HG02852 (cell line): ENCODE results near the gene CHD1.
"Not testable (repeated sequence)": the region's sequence is repeated elsewhere in the genome, so short reads cannot be mapped to it uniquely, and the experiment has no call there.

Experiments
- ATAC-seq: cut with Tn5 transposase; IDR thresholded peaks from one replicate; pipeline ENCODE4 v1.9.1; 2021; ENCODE audit warnings: mild to moderate bottlenecking, moderate library complexity; ENCODE audit not compliant: unreplicated experiment

Gene CHD1

DNA sequence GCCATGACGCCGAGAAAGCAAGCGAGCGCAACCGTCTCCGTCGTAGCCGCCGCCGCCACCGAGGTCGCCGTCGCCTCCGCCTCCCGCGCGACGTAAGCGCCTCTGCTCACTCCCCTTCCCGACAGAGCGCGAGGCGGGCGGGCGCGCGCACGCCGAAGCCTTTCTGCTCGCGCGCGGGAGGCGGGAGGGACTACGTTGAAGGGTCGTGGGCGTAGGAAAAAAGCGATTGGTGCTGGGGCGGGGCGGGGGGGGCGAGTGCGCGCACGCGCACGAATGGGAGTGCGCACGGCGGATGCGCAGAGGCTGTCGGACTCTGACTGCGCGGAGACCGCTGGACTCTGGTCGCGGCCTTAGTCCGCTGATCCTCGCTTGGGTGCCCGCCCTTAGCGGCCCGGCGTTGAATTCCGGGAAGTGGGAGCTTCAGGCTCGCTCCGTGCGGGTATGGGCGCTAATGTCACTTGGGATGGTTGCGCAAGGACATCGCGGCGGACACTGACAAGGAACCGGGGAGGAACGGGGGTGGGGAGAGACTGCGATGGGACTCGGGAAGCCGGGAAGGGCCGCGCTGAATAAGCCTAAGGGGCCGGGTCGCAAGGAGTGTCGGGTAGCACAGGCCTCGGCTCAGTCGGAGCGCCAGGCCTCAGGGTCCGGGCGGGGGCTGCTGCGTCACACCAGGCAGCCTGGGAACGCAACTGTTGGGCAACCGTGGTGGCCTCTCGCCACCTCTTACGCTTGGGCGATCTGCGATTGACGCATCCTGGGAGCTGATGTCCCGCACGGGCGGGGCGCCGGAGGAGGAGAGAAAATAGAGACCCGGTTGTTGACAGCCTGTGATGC lies at the start of gene CHD1:
CHD1 (minus strand) TSS at position 135 of the 837 bp plus-strand sequence. CDS start 2,621 bp downstream, outside the sequence.
- peak; percentile 60 for ATAC-seq

DNA sequence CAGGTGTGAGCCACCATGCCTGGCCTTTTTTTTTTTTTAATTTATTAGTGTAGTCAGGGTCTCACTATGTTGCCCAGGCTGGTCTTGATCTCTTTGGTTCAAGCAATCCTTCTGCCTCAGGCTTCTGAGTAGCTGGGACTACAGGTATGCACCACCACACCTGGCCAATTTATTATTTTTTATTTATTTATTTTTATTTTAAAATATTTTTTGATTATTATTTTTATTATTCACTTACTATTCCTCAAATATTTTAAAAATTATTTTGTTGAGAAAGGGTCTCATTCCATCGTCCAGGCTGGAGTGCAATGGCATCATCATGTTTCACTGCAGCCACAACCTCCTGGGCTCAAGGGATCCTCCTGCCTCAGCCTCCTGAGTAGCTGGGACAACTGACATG lies 49.7 kb upstream of the CHD1 start:
- ATAC-seq: no peak

DNA sequence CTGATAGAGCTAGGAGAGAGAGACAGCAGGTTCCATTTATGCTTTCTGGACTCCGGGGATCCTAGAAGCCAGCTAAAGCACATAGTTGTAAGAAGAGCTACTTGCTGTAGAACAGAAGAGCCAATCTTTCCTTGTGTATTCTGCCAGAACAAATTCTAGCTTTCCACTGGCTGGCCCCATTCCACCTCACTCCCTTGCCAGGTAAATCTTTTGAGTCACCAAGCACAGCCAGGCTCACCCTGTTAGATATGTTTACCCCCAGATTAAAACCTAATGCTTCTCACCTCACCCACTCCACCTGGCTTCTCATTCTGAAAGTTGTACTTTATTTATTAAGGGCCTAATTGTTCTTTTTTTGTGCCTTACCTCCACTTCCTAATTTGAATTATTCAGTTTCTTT lies 48.9 kb upstream of the CHD1 start:
- no peak for ATAC-seq

DNA sequence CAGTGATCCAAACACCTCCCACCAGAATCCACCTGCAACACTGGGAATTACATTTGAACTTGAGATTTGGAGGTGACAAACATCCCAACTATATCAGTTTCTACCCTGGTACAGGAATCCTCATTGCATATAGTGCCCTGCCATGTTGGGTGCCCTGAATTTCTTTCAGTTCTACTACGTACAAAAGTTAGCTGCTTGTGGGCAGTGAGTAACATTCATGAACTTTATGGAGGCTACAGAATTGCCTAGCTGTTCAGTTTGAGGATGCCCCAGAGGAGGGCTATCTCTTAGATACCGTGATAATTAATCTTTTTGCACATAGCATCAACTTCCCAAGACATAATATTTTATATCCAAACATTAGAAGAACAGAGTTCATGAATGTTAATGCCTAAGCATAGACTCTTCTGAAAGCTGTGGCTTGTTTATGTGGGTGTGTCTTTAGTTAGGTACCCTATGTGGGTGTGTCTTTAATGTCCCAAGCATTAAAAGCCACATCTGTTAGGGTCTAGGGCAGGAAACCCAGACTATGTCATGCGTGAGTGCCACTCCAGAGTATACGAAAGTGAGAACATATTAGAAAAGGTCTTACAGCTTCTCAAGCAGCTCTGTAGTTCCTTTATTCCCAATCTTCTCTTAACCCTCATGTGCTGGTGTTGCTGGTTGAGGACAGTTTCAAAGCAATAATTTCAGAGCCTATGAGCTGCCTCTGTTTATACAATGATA lies 47.0 kb upstream of the CHD1 start:
- ATAC-seq: peak; percentile 89

DNA sequence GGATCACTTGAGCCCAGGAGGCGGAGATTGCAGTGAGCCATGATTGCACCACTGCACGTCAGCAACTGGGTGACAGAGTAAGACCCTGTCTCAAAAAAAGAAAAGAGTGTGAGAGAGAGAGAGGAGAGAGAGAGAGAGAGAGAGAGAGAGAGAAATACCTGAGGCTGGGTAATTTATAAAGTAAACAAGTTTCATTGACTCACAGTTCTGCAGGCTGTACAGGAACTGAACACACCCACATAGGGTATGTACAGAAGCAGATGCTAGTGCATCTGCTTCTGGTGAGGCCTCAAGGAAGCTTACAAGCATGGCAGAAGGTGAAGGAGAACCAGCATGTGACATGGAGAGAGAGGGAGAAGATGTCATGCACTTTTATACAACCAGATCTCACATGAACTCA lies 46.4 kb upstream of the CHD1 start:
- peak; percentile 45 for ATAC-seq

DNA sequence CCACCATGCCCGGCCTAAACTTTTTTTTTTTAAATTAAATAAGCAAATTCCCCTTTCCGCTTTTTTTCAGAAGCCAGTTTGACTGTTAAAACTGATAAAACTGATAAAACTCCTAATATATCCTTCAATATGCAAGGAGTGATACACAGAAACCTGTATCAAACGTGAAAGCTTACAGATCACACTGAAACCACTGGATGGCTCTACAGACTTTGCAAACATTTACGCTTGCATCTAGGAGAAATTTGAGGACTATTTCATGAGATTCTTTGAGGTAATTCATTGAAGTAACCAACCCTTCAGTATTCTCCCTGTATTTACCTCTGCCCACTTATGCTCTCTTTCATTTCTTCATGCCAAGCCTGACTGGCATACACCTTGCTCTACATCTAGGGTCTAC lies 40.6 kb upstream of the CHD1 start:
- ATAC-seq: no peak

DNA sequence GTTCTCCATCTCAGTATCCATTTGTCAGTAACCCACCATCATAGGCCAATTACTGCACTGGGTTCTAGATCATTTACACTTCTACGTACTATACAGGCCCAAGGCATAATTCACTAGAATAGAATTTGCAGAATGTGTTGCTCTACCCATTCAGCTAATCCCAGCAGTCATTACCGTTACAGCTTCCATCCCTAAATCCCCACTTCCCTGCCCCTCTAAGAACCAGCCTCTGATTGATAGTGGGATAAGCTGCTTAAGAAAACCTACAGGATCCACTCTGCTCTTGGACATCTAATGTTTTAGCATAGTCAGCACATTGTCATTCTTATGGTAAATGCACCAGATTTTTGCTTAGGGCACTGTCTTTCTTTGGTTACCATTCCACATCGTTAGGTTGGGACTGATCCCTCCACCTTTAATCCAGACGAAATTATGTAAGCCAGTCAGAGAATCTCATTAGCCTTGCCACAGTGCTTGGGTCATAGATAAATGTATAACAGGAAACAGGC lies 39.3 kb upstream of the CHD1 start:
- ATAC-seq: no peak

DNA sequence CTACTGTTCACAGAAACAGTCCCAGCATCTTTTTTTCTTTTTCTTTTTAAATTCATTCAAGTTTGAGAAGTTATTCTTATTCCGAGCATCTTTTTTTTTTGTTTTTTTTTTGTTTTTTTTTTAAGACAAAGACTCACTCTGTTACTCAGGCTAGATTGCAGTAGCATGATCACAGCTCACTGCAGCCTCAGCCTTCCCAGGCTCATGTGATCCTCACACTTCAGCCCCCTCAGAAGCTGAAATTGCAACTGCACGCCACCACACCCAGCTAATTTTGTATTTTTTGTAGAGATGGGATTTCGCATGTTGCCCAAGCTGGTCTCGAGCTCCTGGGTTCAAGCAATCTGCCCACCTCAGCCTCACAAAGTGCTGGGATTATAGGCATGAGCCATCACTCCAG lies 36.4 kb upstream of the CHD1 start:
- no peak for ATAC-seq

DNA sequence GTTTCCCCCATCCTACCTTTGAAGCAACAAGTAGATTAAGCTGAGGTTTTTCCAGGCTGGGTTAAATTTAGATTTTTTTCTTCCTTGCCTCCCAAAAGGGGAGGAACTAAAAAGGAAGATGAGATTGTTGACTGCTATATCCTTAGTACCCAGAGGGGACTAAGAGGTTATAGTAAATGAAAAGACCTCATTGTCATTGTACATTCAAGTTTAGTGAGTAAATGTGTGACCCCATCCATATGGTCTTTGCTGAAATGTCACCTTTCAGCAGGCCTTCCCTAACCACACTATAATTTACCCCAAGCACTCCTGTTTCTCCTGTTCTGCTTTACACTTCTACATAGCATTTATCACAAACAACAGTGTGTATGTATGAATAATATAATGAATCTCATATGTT lies 35.8 kb upstream of the CHD1 start:
- ATAC-seq: no peak

DNA sequence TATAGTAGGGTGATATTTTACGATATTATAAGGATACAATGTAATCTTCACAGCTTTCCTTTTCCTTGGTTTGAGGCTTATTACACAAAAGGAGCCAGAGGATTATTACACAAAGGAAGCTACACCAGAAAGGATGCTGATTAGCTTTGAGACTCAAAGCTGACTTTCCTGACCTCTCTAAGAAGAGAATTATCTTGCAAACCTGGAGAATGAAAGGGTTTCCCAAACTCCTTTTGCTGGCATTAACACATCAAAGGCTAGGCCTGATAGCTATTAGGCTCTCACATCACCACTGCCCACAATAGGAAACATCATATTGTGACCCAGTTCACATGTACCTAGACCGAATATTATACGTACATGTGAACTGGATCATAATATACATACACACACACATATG lies 34.2 kb upstream of the CHD1 start:
- ATAC-seq: no peak

DNA sequence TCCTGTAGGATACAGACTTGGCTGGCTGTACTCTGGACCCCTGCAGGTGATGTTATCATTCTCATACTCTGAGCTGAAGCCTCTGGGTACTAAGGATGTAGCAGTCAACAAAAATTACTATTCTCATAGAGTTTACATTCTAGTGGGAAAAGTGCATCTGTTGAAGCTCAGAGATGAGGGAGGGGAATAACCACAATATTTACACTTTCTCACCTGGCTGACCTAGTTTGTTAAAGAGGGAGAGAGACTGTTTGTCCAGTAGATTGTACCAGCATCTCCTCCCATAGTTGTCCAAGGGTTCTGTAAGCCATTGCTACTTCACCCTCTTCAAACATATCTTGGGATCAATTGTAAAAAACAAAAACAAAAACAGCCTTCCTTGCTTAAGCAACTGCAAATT lies 33.8 kb upstream of the CHD1 start:
- ATAC-seq: no peak

DNA sequence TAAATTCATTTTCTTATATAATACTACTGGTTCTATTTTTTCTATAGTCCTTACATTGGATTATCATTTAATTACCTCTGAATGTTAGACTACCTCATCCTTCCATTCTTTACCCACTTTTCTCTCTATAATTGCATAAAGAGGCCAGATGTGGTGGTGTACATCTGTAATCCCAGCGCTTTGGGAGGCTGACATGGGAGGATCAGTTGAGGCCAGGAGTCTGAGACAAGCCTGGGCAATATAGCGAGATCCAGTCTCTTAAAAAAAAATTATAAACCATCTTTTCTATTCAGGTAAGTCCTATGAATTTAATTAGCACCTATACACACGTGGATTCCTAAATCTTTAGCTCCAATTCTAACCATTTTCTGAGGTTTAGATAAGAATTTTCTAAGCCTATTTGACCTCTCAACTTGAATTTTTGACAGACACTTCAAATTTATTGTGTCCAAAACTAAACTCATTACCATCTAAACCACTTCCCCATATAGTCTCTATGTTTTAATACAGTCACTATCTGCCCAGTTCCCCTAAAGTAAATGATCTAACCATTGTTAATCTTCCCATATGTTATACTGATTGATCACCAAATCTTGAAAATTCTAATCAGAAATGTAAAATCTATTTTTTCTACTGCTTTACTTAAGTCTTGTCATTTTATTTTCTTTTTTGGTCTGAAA lies 33.0 kb upstream of the CHD1 start:
- no peak for ATAC-seq

DNA sequence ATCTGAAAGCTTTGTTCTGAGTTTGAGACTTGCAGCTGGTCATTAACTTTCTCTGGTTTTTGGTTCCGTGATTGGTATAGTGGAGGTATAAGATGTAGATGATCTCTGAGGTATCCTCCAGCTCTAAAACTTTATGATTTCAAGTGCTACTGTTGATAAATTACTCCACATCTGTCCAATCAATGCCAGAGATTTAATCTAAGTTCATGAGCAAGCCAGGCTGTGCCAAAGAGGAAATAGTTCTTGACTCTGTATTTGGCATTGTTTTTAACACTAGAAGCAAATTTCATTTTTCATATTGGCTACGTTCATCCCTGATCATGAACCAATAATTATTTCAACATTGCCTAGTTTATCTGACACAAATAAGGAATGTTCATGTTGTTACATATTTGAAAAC lies 28.5 kb upstream of the CHD1 start:
- no peak for ATAC-seq

DNA sequence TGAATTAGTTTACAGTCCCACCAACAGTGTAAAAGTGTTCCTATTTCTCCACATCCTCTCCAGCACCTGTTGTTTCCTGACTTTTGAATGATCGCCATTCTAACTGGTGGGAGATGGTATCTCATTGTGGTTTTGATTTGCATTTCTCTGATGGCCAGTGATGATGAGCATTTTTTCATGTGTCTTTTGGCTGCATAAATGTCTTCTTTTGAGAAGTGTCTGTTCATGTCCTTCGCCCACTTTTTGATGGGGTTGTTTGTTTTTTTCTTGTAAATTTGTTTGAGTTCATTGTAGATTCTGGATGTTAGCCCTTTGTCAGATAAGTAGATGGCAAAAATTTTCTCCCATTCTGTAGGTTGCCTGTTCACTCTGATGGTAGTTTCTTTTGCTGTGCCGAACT lies 27.1 kb upstream of the CHD1 start:
- not testable (repeated sequence) for ATAC-seq

DNA sequence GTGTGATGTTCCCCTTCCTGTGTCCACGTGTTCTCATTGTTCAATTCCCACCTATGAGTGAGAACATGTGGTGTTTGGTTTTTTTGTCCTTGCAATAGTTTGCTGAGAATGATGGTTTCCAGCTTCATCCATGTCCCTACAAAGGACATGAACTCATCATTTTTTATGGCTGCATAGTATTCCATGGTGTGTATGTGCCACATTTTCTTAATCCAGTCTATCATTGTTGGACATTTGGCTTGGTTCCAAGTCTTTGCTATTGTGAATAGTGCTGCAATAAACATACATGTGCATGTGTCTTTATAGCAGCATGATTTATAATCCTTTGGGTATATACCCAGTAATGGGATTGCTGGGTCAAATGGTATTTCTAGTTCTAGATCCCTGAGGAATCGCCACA lies 26.7 kb upstream of the CHD1 start:
- ATAC-seq: not testable (repeated sequence)

DNA sequence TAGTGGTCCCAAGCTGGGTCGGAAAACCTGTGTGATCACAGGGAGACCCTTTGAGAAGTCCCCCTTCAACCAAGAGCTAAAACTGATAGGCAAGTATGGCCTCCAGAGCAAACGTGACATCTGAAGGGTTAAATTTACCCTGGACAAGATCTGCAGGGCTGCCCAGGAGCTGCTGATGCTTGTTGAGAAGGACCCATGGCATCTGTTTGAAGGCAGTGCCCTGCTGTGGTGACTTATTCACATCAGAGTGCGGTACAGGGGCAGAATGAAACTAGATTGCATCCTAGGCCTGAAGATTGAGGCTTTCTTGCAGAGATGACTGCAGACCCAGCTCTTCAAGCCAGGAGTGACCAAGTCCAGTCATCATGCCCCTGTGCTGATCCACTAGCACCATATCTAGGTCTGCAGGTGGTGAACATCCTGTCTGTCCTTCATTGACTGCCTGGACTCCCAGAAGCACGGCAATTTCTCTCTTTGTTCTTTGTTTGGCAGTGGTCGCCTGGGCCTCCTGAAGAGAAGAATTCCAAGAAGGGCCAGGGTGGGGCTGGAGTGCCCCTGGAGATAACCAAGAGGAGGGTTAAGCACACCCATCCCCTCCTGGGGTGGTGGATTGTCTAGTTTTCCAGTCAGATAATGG lies 25.7 kb upstream of the CHD1 start:
- no peak for ATAC-seq

DNA sequence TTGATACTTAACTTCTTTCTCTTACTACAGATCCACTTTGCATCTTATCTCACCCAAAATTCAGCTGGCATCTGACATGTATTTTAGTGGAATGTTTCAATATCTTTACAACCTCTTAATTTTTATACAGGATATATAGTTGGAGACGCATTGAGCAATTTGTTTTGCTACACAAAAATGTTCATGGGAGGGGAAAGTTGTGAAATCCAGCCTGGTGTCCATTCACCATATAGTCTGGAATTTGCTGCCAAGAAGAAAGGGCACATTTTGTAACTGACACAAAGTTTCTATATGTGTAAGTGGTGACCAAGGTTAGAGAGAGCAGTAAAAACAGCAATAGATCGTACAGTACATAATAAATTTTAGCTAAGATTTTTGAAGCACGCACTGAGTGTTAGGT lies 14.0 kb upstream of the CHD1 start:
- ATAC-seq: no peak

DNA sequence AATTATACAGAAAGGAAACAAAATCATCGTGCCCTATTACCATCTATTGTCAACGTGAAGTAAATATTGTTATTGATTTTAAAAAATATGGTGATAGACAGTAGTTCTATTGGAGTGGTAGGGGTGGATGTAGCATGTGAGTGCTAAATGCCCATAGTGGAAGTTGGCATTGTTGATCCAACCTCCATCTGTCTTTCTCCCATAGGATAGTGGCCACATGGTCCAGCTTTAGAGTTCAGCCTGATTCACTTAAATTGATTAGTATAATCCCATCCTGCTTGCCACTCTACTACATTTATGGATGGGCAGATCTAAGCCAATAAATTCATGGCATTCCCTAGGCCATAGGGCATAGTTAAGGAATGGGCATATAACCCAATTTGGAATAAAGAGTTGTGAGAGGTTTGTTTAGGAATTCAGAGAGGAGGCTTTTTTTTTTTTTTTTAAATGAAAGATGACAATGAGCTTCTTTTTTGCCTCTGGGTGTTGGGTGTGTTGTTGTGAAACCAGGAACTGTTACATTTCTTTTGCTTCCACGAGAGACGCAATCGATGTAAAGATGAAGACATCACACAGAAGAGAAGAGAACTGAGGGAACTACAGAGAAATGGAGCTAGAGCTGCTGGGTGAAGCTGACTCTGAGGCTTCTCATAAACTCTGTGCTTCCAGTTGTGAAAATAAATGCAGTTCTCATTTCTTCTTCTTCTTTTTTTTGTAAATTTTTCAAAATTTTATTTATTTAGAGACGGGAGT lies 12.5 kb upstream of the CHD1 start:
- ATAC-seq: no peak

DNA sequence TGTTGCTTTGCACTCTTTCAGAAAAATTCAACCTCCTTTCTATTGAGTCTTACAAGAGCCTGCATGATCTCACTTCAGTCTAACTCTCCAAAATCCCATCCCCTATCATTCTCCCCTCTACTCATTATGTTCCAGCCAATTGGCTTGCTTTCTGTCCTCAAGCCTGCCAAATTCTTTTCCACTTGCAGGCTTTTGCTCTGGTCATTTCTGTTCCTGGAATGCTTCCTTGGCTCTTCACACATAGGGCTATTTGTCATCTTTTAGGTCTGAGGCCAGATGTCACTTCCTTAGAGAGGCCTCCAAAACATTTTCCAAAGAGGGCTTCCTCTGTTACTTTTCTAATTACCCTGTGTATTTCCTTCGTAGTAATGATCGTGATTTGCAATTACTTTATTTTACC lies 11.8 kb upstream of the CHD1 start:
- no peak for ATAC-seq

DNA sequence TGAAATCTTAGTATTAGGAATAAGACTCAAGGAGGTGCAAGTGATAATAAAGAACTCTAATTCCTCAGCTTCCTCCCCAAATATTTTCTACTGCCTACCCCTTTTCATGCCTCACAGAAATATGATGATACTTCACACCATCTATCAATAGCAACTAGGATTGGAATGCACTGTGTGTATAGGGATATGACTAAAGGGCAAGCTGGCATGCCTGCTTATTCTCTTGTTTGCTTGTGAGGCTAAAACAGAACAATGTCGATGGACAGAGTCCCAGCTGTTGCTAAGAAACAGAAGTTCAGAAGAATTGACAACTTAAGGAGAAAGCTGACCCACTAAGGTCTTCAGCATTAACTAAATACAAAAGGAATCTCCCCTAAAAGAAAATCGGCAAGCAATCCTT lies 9.7 kb upstream of the CHD1 start:
- ATAC-seq: no peak
